ENCODE measurements around the gene HSD17B2.

DNA sequence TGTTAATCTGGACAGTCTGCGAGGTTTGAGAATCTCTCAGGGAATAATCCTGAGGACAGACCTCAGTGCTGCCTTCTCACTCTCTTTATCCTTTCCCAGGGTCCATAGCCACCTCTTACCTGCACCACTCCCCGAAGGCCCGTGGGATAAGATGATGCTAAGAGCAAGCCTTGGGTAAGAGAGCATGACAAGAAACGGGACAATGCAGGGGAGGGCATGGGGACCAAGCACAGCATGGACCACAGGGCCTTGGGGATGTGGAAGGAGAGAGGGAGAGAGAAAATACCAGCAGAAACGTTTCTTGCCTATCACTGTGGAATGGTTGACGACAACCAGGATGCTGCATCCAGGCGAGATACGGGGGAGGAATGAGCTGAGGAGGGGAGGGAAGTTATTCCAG is 15.5 kb upstream of the HSD17B2 start:
- no peak for TF ChIP-seq POLR2A (IDR thresholded peaks at IDR 0.05)
- TF ChIP-seq, protein P1, sequence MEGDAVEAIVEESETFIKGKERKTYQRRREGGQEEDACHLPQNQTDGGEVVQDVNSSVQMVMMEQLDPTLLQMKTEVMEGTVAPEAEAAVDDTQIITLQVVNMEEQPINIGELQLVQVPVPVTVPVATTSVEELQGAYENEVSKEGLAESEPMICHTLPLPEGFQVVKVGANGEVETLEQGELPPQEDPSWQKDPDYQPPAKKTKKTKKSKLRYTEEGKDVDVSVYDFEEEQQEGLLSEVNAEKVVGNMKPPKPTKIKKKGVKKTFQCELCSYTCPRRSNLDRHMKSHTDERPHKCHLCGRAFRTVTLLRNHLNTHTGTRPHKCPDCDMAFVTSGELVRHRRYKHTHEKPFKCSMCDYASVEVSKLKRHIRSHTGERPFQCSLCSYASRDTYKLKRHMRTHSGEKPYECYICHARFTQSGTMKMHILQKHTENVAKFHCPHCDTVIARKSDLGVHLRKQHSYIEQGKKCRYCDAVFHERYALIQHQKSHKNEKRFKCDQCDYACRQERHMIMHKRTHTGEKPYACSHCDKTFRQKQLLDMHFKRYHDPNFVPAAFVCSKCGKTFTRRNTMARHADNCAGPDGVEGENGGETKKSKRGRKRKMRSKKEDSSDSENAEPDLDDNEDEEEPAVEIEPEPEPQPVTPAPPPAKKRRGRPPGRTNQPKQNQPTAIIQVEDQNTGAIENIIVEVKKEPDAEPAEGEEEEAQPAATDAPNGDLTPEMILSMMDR (IDR thresholded peaks at IDR 0.05) = no peak
- no peak for TF ChIP-seq EP300 (IDR thresholded peaks at IDR 0.05)

Measured in suprapubic skin (tissue), 3 donors.